ENCODE data around the gene RNF4. TPM values are rescaled to one million over a fixed set of nuclear protein-coding genes. Genes with fewer than 3 reads are reported as not detected.

Gene RNF4
- total and polyA plus RNA-seq, 10 donors, result 22.0 to 82.5 (median 63.1) TPM

- Histone ChIP-seq H3K27me3 (replicated peaks in 1 of 7) (no peaks in the 10 kb centered on the region), H3K4me3 (no peak overlapping the region), H3K27ac (no peak overlapping the region), H3K9me3 (no peaks in the 10 kb centered on the region), H3K36me3 (no peaks in the 10 kb centered on the region), H3K4me1 (peaks cover 0 to under 1% (median 0%) of the 10 kb centered on the region in 6 donors)
- DNase-seq, result no peak
- intact Hi-C loops (cut with DNase I; ENCODE audit: low total_unique reads), result no loop called here
- TF ChIP-seq CTCF (IDR thresholded peaks at IDR 0.05 in 8 of 11, conservative IDR thresholded peaks at IDR 0.05 in 3 of 11) (peak in 1 of 11 experiments; percentile 13), POLR2A (IDR thresholded peaks at IDR 0.05) (no peak), POLR2AphosphoS5 (IDR thresholded peaks at IDR 0.05) (no peak)
- WGBS, 5 donors, result 50 to 70% (median 59%) methylated on average over 10 of the region's 10 CpGs
These were observed 32.6 kb upstream of the RNF4 start for GRCh38 chr4:2436301-2436700.

GRCh38 chr4:2436761-2437474, 32.0 kb upstream of the RNF4 start:
- Histone ChIP-seq H3K27me3 (replicated peaks in 1 of 7) (peaks cover 0 to 4% (median 0%) of the 10 kb centered on the region in 7 donors), H3K36me3 (no peaks in the 10 kb centered on the region), H3K4me1 (peaks cover 0 to 7% (median 2%) of the 10 kb centered on the region in 6 donors), H3K27ac (no peak overlapping the region), H3K9me3 (no peaks in the 10 kb centered on the region), H3K4me3 (no peak overlapping the region)
- TF ChIP-seq POLR2AphosphoS5 (IDR thresholded peaks at IDR 0.05), result no peak
- intact Hi-C loops (cut with DNase I; ENCODE audit: low total_unique reads), result no loop called here
- no peak for DNase-seq
- 74 to 87% (median 85%) methylated on average over 17 to 30 of the region's 30 CpGs for WGBS, 5 donors

GRCh38 chr4:2437475-2438215, 31.3 kb upstream of the RNF4 start:
- H3K4me3 ChIP-seq, result no peak overlapping the region
- no peak overlapping the region for H3K27ac ChIP-seq
- no peaks in the 10 kb centered on the region for H3K36me3 ChIP-seq
- intact Hi-C loops (cut with DNase I; ENCODE audit: low total_unique reads), result no loop called here
- peaks cover 0 to 9% (median 2%) of the 10 kb centered on the region in 6 donors for H3K4me1 ChIP-seq
- no peak for TF ChIP-seq CTCF (IDR thresholded peaks at IDR 0.05 in 8 of 11, conservative IDR thresholded peaks at IDR 0.05 in 3 of 11)
- no peak for TF ChIP-seq POLR2AphosphoS5 (IDR thresholded peaks at IDR 0.05)
- no peak for TF ChIP-seq POLR2A (IDR thresholded peaks at IDR 0.05)
- no peaks in the 10 kb centered on the region for H3K9me3 ChIP-seq
- H3K27me3 ChIP-seq (replicated peaks in 1 of 7), result peaks cover 0 to 5% (median 0%) of the 10 kb centered on the region in 7 donors
- WGBS, 5 donors, result 79 to 86% (median 84%) methylated on average over 18 to 25 of the region's 25 CpGs
- peak; percentile 66 for DNase-seq

GRCh38 chr4:2438822-2439718, 29.8 kb upstream of the RNF4 start:
- DNase-seq, result no peak
- Histone ChIP-seq H3K27ac (no peak overlapping the region), H3K4me1 (peaks cover 0 to 9% (median 2%) of the 10 kb centered on the region in 6 donors), H3K9me3 (no peaks in the 10 kb centered on the region), H3K27me3 (replicated peaks in 1 of 7) (peaks cover 0 to 5% (median 0%) of the 10 kb centered on the region in 7 donors), H3K4me3 (no peak overlapping the region), H3K36me3 (no peaks in the 10 kb centered on the region)
- intact Hi-C loops (cut with DNase I; ENCODE audit: low total_unique reads), result no loop called here
- WGBS, 5 donors, result 84 to 92% (median 89%) methylated on average over 16 of the region's 16 CpGs
- TF ChIP-seq POLR2AphosphoS5 (IDR thresholded peaks at IDR 0.05), result no peak
- no peak for TF ChIP-seq POLR2A (IDR thresholded peaks at IDR 0.05)
- no peak for TF ChIP-seq CTCF (IDR thresholded peaks at IDR 0.05 in 8 of 11, conservative IDR thresholded peaks at IDR 0.05 in 3 of 11)

Measured in spleen (tissue), 11 donors.